ENCODE results near the gene ADGRL1. TPM values are rescaled to one million over a fixed set of nuclear protein-coding genes. Genes with fewer than 3 reads are reported as not detected.
"Not testable (repeated sequence)": the region's sequence is repeated elsewhere in the genome, so short reads cannot be mapped to it uniquely, and the experiment has no call there.

The ADGRL1 gene
- total RNA-seq, 2 experiments from 2014 or later, result 22.2 to 23.9 TPM

DNA sequence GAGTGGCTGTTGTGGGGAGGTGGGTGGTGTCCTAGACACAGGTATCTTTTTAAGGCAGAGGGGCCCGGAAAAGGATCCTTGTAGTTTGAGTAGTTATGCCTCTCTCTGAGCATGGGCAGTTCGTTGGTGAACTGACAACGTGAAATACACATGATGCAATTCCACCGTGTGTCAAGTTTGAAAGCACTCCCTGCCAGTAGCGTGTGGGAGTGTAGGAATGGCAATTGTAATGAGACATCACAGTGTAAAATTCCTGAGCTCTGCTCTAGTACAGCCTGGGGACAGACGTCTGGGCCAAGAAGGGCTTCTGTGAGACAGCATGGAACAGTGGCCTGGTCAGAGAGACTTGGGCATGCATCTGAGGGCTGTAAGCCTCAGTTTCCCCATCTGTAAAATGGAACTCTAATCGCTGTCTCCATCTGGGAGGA lies 59.2 kb downstream of the ADGRL1 start:
- H3K27me3 ChIP-seq (ENCODE audit: control insufficient read depth in 1 of 2, insufficient read depth in 2 of 2, low read length in 2 of 2), result no peaks in the 10 kb centered on the region
- ATAC-seq (ENCODE audit: poor library complexity) (no peak), DNase-seq (no peak)
- no peaks in the 10 kb centered on the region for H3K9me3 Mint-ChIP-seq
- ChIA-PET POLR2A (interaction anchor here (5.3 kb wide), 1 partner anchor 9 kb away, joined by 52 read pairs; the partner anchor contains the start of gene ASF1B), CTCF (interaction anchor here (1.6 to 2.3 kb wide), 2 partner anchors 10 to 17 kb away, joined by 3 to 11 read pairs; partner anchors contain the start of gene ASF1B)
- H3K4me1 ChIP-seq (ENCODE audit: insufficient read depth, low read length), result peaks cover 39% of the 10 kb centered on the region
- TF ChIP-seq, protein P1, sequence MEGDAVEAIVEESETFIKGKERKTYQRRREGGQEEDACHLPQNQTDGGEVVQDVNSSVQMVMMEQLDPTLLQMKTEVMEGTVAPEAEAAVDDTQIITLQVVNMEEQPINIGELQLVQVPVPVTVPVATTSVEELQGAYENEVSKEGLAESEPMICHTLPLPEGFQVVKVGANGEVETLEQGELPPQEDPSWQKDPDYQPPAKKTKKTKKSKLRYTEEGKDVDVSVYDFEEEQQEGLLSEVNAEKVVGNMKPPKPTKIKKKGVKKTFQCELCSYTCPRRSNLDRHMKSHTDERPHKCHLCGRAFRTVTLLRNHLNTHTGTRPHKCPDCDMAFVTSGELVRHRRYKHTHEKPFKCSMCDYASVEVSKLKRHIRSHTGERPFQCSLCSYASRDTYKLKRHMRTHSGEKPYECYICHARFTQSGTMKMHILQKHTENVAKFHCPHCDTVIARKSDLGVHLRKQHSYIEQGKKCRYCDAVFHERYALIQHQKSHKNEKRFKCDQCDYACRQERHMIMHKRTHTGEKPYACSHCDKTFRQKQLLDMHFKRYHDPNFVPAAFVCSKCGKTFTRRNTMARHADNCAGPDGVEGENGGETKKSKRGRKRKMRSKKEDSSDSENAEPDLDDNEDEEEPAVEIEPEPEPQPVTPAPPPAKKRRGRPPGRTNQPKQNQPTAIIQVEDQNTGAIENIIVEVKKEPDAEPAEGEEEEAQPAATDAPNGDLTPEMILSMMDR (IDR thresholded peaks at IDR 0.05), result no peak
- no peaks in the 10 kb centered on the region for H3K27me3 Mint-ChIP-seq
- intact Hi-C loops (cut with DNase I, micrococcal nuclease), result loop anchor here (5.0 kb wide), 2 partner anchors 50 to 200 kb away; no protein-coding TSS in a partner anchor
- H3K4me3 ChIP-seq (ENCODE audit: low read length), result no peak overlapping the region
- H3K36me3 Mint-ChIP-seq (ENCODE audit: low read depth), result peaks cover 4% of the 10 kb centered on the region
- peaks cover 53% of the 10 kb centered on the region for H3K4me1 Mint-ChIP-seq (ENCODE audit: low read depth)
- no peak overlapping the region for H3K4me3 Mint-ChIP-seq
- no peaks in the 10 kb centered on the region for H3K9me3 ChIP-seq (ENCODE audit: control insufficient read depth in 1 of 2, insufficient read depth in 1 of 2, low read length in 2 of 2)
- H3K36me3 ChIP-seq (ENCODE audit: insufficient read depth, low read length), result peaks cover 6% of the 10 kb centered on the region
- H3K27ac ChIP-seq (ENCODE audit: low read depth in 1 of 2, low read length in 2 of 2), result no peak overlapping the region
- H3K27ac Mint-ChIP-seq, result peak overlapping the region; percentile 99

DNA sequence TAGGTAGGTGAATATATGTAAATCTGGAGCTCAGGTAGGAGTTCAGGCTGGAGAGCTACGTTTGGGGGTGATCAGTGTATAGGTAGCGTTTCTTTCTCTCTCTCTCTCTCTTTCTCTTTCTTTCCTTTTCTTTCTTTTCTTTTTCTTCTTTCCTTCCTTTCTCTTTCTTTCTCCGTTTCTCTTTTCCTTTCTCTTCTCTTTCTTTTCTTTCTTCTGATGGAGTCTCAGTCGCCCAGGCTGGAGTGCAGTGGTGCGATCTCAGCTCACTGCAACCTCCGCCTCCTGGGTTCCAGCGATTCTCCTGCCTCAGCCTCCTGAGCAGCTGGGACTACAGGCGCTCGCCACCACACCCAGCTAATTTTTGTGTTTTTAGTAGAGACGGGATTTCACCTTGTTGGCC lies 59.8 kb downstream of the ADGRL1 start:
- H3K36me3 Mint-ChIP-seq (ENCODE audit: low read depth); H3K4me3 ChIP-seq (ENCODE audit: low read length); H3K27ac ChIP-seq (ENCODE audit: low read depth in 1 of 2, low read length in 2 of 2); H3K27me3 Mint-ChIP-seq; H3K4me3 Mint-ChIP-seq; H3K9me3 ChIP-seq (ENCODE audit: control insufficient read depth in 1 of 2, insufficient read depth in 1 of 2, low read length in 2 of 2); DNase-seq; H3K9me3 Mint-ChIP-seq; H3K36me3 ChIP-seq (ENCODE audit: insufficient read depth, low read length); H3K27me3 ChIP-seq (ENCODE audit: control insufficient read depth in 1 of 2, insufficient read depth in 2 of 2, low read length in 2 of 2); ATAC-seq (ENCODE audit: poor library complexity): not testable (repeated sequence)
- intact Hi-C loops (cut with DNase I, micrococcal nuclease), result loop anchor here (5.0 kb wide), 2 partner anchors 51 to 201 kb away; no protein-coding TSS in a partner anchor
- POLR2A ChIA-PET, result interaction anchor here (1.4 kb wide), 1 partner anchor 9 kb away, joined by 5 read pairs; the partner anchor contains the start of gene ASF1B
- H3K4me1 Mint-ChIP-seq (ENCODE audit: low read depth), result peaks cover 59% of the 10 kb centered on the region
- peaks cover 33% of the 10 kb centered on the region for H3K4me1 ChIP-seq (ENCODE audit: insufficient read depth, low read length)
- CTCF ChIA-PET, result interaction anchor here (0.7 kb wide), 1 partner anchor 10 kb away, joined by 3 read pairs; the partner anchor contains the start of gene ASF1B
- H3K27ac Mint-ChIP-seq, result peak overlapping the region; percentile 99

DNA sequence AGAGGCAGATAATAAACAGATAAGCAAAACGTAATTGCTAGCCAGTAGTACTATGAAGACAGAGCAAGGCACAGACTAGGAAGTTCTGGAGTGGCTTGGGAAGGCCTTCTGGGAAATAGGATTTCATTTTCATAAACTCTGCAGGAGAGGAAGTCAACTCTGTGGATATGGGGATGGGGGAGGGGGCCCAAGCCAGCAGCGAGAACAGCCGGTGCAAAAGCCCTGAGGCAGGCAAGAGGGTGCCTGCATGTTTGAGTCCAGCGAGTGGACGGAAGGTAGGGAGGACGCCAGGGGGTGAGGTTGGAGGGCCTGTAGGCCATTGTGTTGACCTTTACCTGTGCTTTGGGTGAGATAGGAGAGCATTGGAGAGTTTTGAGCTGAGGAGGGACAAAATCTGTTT lies 60.6 kb downstream of the ADGRL1 start:
- ATAC-seq (ENCODE audit: poor library complexity) (no peak), DNase-seq (no peak)
- Mint-ChIP-seq H3K4me3 (no peak overlapping the region), H3K27me3 (no peaks in the 10 kb centered on the region), H3K36me3 (ENCODE audit: low read depth) (no peaks in the 10 kb centered on the region), H3K27ac (peak overlapping the region; percentile 99), H3K4me1 (ENCODE audit: low read depth) (peaks cover 62% of the 10 kb centered on the region), H3K9me3 (no peaks in the 10 kb centered on the region)
- Histone ChIP-seq H3K36me3 (ENCODE audit: insufficient read depth, low read length) (no peaks in the 10 kb centered on the region), H3K27me3 (ENCODE audit: control insufficient read depth in 1 of 2, insufficient read depth in 2 of 2, low read length in 2 of 2) (no peaks in the 10 kb centered on the region), H3K9me3 (ENCODE audit: control insufficient read depth in 1 of 2, insufficient read depth in 1 of 2, low read length in 2 of 2) (no peaks in the 10 kb centered on the region), H3K4me1 (ENCODE audit: insufficient read depth, low read length) (peaks cover 26% of the 10 kb centered on the region), H3K27ac (ENCODE audit: low read depth in 1 of 2, low read length in 2 of 2) (no peak overlapping the region), H3K4me3 (ENCODE audit: low read length) (no peak overlapping the region)
- TF ChIP-seq, protein P1 (IDR thresholded peaks at IDR 0.05), result no peak
- ChIA-PET CTCF (no interaction called here), POLR2A (interaction anchor here (1.4 kb wide), 1 partner anchor 9 kb away, joined by 5 read pairs; the partner anchor contains the start of gene ASF1B)
- intact Hi-C loops (cut with DNase I, micrococcal nuclease), result loop anchor here (5.0 kb wide), 2 partner anchors 52 to 202 kb away; no protein-coding TSS in a partner anchor

Data from CD4-positive, alpha-beta T cell (primary cell).